HL-60 (cell line): ENCODE results near the gene RNLS.

Experiments
- GABPA ChIP-seq: IDR thresholded peaks from 2 replicates; pipeline ENCODE4 v1.6.1; 2012; ENCODE audit warnings: low read depth
- POLR2AphosphoS5 ChIP-seq: IDR thresholded peaks from 2 replicates; pipeline ENCODE4 v1.6.1; 2012; ENCODE audit warnings: low read depth
- TF ChIP-seq, protein P1 (sequence below): IDR thresholded peaks from one replicate; pipeline ENCODE4 v1.5.1; 2011; ENCODE audit warnings: low read length, control low read depth, inconsistent platforms; ENCODE audit not compliant: insufficient read depth
- TF ChIP-seq, protein P2 (sequence below): IDR thresholded peaks from 2 replicates; pipeline ENCODE4 v1.6.1; 2012; ENCODE audit warnings: low read depth; ENCODE audit not compliant: insufficient replicate concordance

DNA sequence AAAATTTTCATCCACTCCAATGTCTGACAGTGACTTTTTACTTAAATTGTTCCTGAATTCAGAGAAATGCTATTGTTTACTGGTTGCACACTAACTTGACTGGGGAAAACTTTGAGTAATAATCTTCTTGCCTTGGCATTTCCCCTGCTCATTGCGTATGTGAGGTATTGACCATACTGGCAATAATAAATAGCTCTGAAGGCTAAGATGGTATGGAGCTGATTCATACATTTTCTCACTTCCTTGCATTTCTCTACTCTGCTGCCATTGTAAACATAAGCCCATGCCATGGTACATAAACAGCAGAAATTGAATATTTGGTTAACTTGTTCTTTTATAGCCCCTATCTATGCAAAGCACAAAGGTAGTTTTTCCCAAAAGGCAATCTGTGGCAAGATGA lies 290.0 kb downstream of the RNLS start:
- TF ChIP-seq, protein P1, sequence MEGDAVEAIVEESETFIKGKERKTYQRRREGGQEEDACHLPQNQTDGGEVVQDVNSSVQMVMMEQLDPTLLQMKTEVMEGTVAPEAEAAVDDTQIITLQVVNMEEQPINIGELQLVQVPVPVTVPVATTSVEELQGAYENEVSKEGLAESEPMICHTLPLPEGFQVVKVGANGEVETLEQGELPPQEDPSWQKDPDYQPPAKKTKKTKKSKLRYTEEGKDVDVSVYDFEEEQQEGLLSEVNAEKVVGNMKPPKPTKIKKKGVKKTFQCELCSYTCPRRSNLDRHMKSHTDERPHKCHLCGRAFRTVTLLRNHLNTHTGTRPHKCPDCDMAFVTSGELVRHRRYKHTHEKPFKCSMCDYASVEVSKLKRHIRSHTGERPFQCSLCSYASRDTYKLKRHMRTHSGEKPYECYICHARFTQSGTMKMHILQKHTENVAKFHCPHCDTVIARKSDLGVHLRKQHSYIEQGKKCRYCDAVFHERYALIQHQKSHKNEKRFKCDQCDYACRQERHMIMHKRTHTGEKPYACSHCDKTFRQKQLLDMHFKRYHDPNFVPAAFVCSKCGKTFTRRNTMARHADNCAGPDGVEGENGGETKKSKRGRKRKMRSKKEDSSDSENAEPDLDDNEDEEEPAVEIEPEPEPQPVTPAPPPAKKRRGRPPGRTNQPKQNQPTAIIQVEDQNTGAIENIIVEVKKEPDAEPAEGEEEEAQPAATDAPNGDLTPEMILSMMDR = no peak
- TF ChIP-seq, protein P2, sequence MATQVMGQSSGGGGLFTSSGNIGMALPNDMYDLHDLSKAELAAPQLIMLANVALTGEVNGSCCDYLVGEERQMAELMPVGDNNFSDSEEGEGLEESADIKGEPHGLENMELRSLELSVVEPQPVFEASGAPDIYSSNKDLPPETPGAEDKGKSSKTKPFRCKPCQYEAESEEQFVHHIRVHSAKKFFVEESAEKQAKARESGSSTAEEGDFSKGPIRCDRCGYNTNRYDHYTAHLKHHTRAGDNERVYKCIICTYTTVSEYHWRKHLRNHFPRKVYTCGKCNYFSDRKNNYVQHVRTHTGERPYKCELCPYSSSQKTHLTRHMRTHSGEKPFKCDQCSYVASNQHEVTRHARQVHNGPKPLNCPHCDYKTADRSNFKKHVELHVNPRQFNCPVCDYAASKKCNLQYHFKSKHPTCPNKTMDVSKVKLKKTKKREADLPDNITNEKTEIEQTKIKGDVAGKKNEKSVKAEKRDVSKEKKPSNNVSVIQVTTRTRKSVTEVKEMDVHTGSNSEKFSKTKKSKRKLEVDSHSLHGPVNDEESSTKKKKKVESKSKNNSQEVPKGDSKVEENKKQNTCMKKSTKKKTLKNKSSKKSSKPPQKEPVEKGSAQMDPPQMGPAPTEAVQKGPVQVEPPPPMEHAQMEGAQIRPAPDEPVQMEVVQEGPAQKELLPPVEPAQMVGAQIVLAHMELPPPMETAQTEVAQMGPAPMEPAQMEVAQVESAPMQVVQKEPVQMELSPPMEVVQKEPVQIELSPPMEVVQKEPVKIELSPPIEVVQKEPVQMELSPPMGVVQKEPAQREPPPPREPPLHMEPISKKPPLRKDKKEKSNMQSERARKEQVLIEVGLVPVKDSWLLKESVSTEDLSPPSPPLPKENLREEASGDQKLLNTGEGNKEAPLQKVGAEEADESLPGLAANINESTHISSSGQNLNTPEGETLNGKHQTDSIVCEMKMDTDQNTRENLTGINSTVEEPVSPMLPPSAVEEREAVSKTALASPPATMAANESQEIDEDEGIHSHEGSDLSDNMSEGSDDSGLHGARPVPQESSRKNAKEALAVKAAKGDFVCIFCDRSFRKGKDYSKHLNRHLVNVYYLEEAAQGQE = no peak
- TF ChIP-seq GABPA (no peak), POLR2AphosphoS5 (no peak)
